ENCODE measurements around the gene MBLAC1.

MBLAC1 gene

DNA sequence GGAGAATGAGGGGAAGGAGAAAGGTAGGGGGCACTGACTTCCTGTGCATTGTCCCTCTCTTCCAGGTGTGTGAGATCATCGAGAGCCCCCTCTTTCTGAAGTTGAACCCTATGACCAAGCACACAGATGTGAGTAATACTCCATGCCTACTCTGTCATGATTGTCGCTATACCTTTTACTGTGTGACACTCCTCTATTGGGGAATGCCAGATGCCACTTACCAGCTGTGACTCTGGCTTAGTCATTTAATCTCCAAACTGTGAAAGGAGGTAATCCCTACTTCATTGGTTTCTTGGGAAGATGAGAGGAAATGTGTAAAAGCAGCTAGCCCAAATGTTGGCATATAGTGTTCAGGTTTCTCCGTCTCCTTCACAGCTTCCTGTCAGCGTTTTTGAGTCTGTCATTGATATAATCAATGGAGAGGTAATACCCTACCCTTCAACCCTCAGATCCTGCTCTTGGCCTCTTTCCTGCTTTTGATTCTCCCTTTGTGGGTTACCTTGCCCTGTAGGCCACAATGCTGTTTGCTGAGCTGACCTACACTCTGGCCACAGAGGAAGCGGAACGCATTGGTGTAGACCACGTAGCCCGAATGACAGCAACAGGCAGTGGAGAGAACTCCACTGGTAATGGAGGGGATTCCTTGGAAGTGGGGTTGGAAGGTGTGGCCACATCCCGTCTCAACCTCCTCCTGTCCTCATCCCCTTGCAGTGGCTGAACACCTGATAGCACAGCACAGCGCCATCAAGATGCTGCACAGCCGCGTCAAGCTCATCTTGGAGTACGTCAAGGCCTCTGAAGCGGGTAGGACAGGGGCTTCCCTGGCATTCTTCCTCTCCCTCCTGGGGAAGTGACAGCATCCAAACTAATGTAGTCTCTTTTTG is 36.0 kb upstream of the MBLAC1 start:
- Mint-ChIP-seq H3K4me1 (ENCODE audit: low read depth) (peaks cover 61% of the 10 kb centered on the region), H3K36me3 (ENCODE audit: low read depth) (peaks cover 72% of the 10 kb centered on the region), H3K27ac (peak overlapping the region; percentile 97), H3K9me3 (no peaks in the 10 kb centered on the region), H3K27me3 (no peaks in the 10 kb centered on the region), H3K4me3 (peak overlapping the region; percentile 96)
- no peak for DNase-seq

DNA sequence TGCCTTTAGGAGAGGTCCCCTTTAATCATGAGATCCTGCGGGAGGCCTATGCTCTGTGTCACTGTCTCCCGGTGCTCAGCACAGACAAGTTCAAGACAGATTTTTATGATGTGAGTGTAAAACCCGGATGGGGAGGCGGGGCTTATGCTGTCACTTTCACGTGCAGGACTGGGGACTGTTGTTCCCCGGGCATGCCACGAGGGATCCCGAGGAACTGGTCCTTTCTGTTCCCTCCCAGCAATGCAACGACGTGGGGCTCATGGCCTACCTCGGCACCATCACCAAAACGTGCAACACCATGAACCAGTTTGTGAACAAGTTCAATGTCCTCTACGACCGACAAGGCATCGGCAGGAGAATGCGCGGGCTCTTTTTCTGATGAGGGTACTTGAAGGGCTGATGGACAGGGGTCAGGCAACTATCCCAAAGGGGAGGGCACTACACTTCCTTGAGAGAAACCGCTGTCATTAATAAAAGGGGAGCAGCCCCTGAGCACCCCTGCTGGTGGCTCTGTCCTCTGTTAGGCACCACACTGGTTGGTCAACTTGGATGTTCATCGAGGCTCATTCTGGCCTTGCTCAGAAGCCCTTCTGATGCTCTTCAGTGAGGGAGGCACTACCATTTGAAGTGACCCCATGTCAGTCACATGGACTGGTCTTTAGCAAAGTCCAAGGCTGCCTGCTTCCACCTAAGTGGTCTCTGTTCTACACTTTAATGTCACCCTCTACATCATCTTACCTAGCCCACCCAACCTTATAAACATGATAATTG is 35.2 kb upstream of the MBLAC1 start:
- peaks cover 80% of the 10 kb centered on the region for H3K36me3 Mint-ChIP-seq (ENCODE audit: low read depth)
- H3K27me3 Mint-ChIP-seq = no peaks in the 10 kb centered on the region
- DNase-seq = peak; percentile 53
- peak overlapping the region; percentile 97 for H3K27ac Mint-ChIP-seq
- peak overlapping the region; percentile 23 for H3K4me3 Mint-ChIP-seq
- H3K9me3 Mint-ChIP-seq = no peaks in the 10 kb centered on the region
- H3K4me1 Mint-ChIP-seq (ENCODE audit: low read depth) = peaks cover 64% of the 10 kb centered on the region

DNA sequence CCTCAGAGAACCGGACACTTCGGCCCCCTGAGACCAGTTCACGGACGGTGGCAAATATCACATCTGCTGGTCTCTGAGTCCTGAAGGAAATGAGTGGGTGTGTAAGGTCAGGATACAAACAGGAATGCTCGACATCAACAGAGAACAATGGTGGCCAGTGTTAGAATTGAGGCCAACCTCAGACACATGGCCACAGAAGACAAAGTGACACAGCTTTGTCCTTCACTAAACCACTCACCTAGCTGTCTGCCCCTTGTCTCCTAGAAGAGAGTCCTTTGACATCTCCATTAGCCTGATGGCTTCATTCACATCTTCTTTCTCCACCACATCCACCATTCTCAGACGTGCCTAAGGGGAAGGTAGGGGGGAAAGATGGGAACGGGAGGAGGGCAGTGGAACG is 33.7 kb upstream of the MBLAC1 start:
- H3K36me3 Mint-ChIP-seq (ENCODE audit: low read depth) = peaks cover 95% of the 10 kb centered on the region

GRCh38 chr7:100093498-100093897 is 33.3 kb upstream of the MBLAC1 start:
- H3K27ac Mint-ChIP-seq = peak overlapping the region; percentile 97
- no peaks in the 10 kb centered on the region for H3K27me3 Mint-ChIP-seq
- no peak for DNase-seq
- H3K9me3 Mint-ChIP-seq = no peaks in the 10 kb centered on the region
- no peak overlapping the region for H3K4me3 Mint-ChIP-seq
- peaks cover 67% of the 10 kb centered on the region for H3K4me1 Mint-ChIP-seq (ENCODE audit: low read depth)
- peaks cover 98% of the 10 kb centered on the region for H3K36me3 Mint-ChIP-seq (ENCODE audit: low read depth)

More for the DNA sequence above, 33.7 kb upstream of the MBLAC1 start:
- Mint-ChIP-seq H3K4me1 (ENCODE audit: low read depth) (peaks cover 67% of the 10 kb centered on the region), H3K27me3 (no peaks in the 10 kb centered on the region), H3K27ac (peak overlapping the region; percentile 97), H3K4me3 (no peak overlapping the region), H3K9me3 (no peaks in the 10 kb centered on the region)
- DNase-seq = no peak

DNA sequence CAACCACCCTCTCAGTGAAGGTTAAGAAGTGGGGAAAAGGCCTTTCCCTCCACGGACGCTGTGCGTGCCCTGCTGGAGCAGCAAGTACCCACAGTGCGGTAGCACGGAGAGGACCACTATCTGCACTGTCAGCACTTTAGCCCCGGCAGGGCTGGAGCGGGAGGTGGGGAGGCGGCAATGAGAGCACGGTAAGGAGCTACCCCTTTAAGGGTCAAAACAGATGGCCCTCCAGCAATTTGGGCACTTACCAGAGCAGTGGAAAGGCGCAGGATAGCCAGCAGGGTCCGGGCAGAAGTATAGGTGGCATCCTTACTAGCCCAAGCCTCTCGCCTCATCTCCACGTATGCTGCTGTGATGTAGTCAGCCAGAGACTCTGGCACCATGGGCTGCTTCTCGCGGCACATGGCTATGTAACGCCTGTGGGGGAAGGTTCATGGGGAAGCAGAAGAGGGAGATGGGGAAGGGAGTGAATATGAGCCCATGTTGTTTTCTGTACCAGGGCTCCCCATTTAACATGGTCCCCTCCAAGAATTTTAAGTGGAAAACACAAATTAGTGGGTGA is 32.8 kb upstream of the MBLAC1 start:
- no peak overlapping the region for H3K4me3 Mint-ChIP-seq
- peak overlapping the region; percentile 97 for H3K27ac Mint-ChIP-seq
- no peak for DNase-seq
- H3K36me3 Mint-ChIP-seq (ENCODE audit: low read depth) = peaks cover 100% of the 10 kb centered on the region
- H3K4me1 Mint-ChIP-seq (ENCODE audit: low read depth) = peaks cover 71% of the 10 kb centered on the region
- no peaks in the 10 kb centered on the region for H3K9me3 Mint-ChIP-seq
- H3K27me3 Mint-ChIP-seq = no peaks in the 10 kb centered on the region

GRCh38 chr7:100095289-100095688 is 31.5 kb upstream of the MBLAC1 start:
- no peak overlapping the region for H3K4me3 Mint-ChIP-seq
- H3K27me3 Mint-ChIP-seq = no peaks in the 10 kb centered on the region
- peaks cover 100% of the 10 kb centered on the region for H3K36me3 Mint-ChIP-seq (ENCODE audit: low read depth)
- no peak for DNase-seq
- peaks cover 75% of the 10 kb centered on the region for H3K4me1 Mint-ChIP-seq (ENCODE audit: low read depth)
- no peaks in the 10 kb centered on the region for H3K9me3 Mint-ChIP-seq
- H3K27ac Mint-ChIP-seq = peak overlapping the region; percentile 84

GRCh38 chr7:100095704-100096103 is 31.1 kb upstream of the MBLAC1 start:
- H3K27me3 Mint-ChIP-seq = no peaks in the 10 kb centered on the region
- no peak overlapping the region for H3K4me3 Mint-ChIP-seq
- peak overlapping the region; percentile 84 for H3K27ac Mint-ChIP-seq
- no peak for DNase-seq
- H3K9me3 Mint-ChIP-seq = no peaks in the 10 kb centered on the region
- peaks cover 71% of the 10 kb centered on the region for H3K4me1 Mint-ChIP-seq (ENCODE audit: low read depth)
- H3K36me3 Mint-ChIP-seq (ENCODE audit: low read depth) = peaks cover 100% of the 10 kb centered on the region

- peaks cover 85% of the 10 kb centered on the region for H3K36me3 Mint-ChIP-seq (ENCODE audit: low read depth)
- H3K27ac Mint-ChIP-seq = peak overlapping the region; percentile 99
- H3K9me3 Mint-ChIP-seq = no peaks in the 10 kb centered on the region
- DNase-seq = no peak
- no peaks in the 10 kb centered on the region for H3K27me3 Mint-ChIP-seq
- H3K4me3 Mint-ChIP-seq = peak overlapping the region; percentile 97
- peaks cover 55% of the 10 kb centered on the region for H3K4me1 Mint-ChIP-seq (ENCODE audit: low read depth)
Observed at GRCh38 chr7:100098913-100099312, 27.9 kb upstream of the MBLAC1 start.

DNA sequence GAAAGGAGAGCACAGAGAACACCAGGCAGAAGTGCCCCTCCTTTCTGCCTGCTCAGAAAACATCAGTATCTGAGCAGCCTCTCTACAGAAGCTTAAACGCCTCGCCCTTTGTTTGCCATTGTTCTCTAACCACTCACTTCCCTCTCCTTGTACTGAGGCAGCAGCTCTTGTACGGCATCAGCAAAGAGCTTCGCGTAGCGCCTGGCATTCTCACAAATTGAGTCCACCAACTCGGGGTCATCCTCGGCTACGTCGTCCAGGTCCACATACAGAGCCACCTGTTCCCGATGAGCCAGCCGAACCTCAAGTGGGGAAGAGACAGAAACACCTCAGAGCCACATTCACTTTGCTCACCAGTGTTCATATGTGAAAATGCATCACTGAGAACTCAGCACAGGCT is 27.3 kb upstream of the MBLAC1 start:
- H3K9me3 Mint-ChIP-seq = no peaks in the 10 kb centered on the region
- peaks cover 54% of the 10 kb centered on the region for H3K4me1 Mint-ChIP-seq (ENCODE audit: low read depth)
- peak overlapping the region; percentile 97 for H3K4me3 Mint-ChIP-seq
- H3K36me3 Mint-ChIP-seq (ENCODE audit: low read depth) = peaks cover 83% of the 10 kb centered on the region
- no peak for DNase-seq
- peak overlapping the region; percentile 99 for H3K27ac Mint-ChIP-seq
- no peaks in the 10 kb centered on the region for H3K27me3 Mint-ChIP-seq

- no peaks in the 10 kb centered on the region for H3K9me3 Mint-ChIP-seq
- H3K27ac Mint-ChIP-seq = peak overlapping the region; percentile 99
- peak overlapping the region; percentile 97 for H3K4me3 Mint-ChIP-seq
- H3K27me3 Mint-ChIP-seq = no peaks in the 10 kb centered on the region
- peak; percentile 92 for DNase-seq
- peaks cover 50% of the 10 kb centered on the region for H3K4me1 Mint-ChIP-seq (ENCODE audit: low read depth)
- H3K36me3 Mint-ChIP-seq (ENCODE audit: low read depth) = peaks cover 82% of the 10 kb centered on the region
Observed at GRCh38 chr7:100100420-100101015, 26.2 kb upstream of the MBLAC1 start.

- Mint-ChIP-seq H3K4me3 (peak within 1 kb of the TSS; percentile 97), H3K36me3 (ENCODE audit: low read depth) (peaks cover 82% of the 10 kb centered on the region), H3K27me3 (no peaks in the 10 kb centered on the region), H3K9me3 (no peaks in the 10 kb centered on the region), H3K4me1 (ENCODE audit: low read depth) (peaks cover 46% of the 10 kb centered on the region), H3K27ac (peak within 1 kb of the TSS; percentile 99)
- DNase-seq = peak; percentile 97
Observed at GRCh38 chr7:100101016-100101862, 25.5 kb upstream of the MBLAC1 start, which contains the start of the genes AP4M1 and MCM7. TSS of gene AP4M1 (plus strand) at chr7:100101643. CDS start at chr7:100101715, 72 bp downstream. TSS of gene MCM7 (minus strand) at chr7:100101397. CDS start at chr7:100101294, 103 bp downstream.

- H3K27me3 Mint-ChIP-seq = no peaks in the 10 kb centered on the region
- no peak overlapping the region for H3K27ac Mint-ChIP-seq
- H3K4me3 Mint-ChIP-seq = peak overlapping the region; percentile 97
- no peak for DNase-seq
- H3K9me3 Mint-ChIP-seq = no peaks in the 10 kb centered on the region
- peaks cover 33% of the 10 kb centered on the region for H3K4me1 Mint-ChIP-seq (ENCODE audit: low read depth)
- peaks cover 80% of the 10 kb centered on the region for H3K36me3 Mint-ChIP-seq (ENCODE audit: low read depth)
Observed at GRCh38 chr7:100102950-100103840, 23.6 kb upstream of the MBLAC1 start.

- peaks cover 80% of the 10 kb centered on the region for H3K36me3 Mint-ChIP-seq (ENCODE audit: low read depth)
- no peak for DNase-seq
Observed at GRCh38 chr7:100105534-100105933, 21.2 kb upstream of the MBLAC1 start.

More at GRCh38 chr7:100105534-100105933, 21.2 kb upstream of the MBLAC1 start:
- Mint-ChIP-seq H3K4me3 (no peak overlapping the region), H3K27me3 (no peaks in the 10 kb centered on the region), H3K4me1 (ENCODE audit: low read depth) (peaks cover 13% of the 10 kb centered on the region), H3K9me3 (no peaks in the 10 kb centered on the region), H3K27ac (no peak overlapping the region)

Measured in activated T-cell treated with anti-CD3 and anti-CD28 coated beads, Interleukin-2, amount 50 U/mL, for 24 hours (primary cell).